Measurements from ENCODE around the gene LRRC45.

Gene LRRC45

GRCh38 chr17:82007495-82008257 is 15.4 kb upstream of the LRRC45 start:
- no peak for DNase-seq
- TF ChIP-seq GATA1 (IDR thresholded peaks at IDR 0.05; ENCODE audit: low read depth, low read length) (no peak), POLR2A (IDR thresholded peaks at IDR 0.05; ENCODE audit: low read length) (no peak)

- DNase-seq = no peak
- TF ChIP-seq POLR2A (IDR thresholded peaks at IDR 0.05; ENCODE audit: low read length) = no peak
- TF ChIP-seq GATA1 (IDR thresholded peaks at IDR 0.05; ENCODE audit: low read depth, low read length) = no peak
Measured at GRCh38 chr17:82008258-82008940, 14.7 kb upstream of the LRRC45 start.

GRCh38 chr17:82008941-82009405 is 14.1 kb upstream of the LRRC45 start:
- TF ChIP-seq POLR2A (IDR thresholded peaks at IDR 0.05; ENCODE audit: low read length) (no peak), GATA1 (IDR thresholded peaks at IDR 0.05; ENCODE audit: low read depth, low read length) (no peak)
- DNase-seq = no peak

DNA sequence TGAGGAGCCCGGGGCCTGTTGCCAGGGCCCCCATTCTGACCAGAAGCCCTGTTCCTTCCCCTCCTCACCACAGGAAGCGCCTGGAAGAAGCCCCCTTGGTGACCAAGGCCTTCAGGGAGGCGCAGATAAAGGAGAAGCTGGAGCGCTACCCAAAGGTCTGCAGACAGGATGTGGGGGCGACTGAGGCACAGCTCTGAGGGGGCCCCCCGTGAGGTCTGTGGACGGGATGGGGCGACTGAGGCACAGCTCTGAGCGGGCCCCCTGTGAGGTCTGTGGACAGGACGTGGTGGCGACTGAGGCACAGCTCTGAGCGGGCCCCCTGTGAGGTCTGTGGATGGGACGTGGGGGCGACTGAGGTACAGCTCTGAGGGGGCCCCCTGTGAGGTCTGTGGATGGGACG is 13.7 kb upstream of the LRRC45 start:
- DNase-seq = no peak
- no peak for TF ChIP-seq GATA1 (IDR thresholded peaks at IDR 0.05; ENCODE audit: low read depth, low read length)
- no peak for TF ChIP-seq POLR2A (IDR thresholded peaks at IDR 0.05; ENCODE audit: low read length)

- no peak for DNase-seq
- TF ChIP-seq POLR2A (IDR thresholded peaks at IDR 0.05; ENCODE audit: low read length) = no peak
Measured at GRCh38 chr17:82010575-82011525, 12.3 kb upstream of the LRRC45 start.

- TF ChIP-seq GATA1 (IDR thresholded peaks at IDR 0.05; ENCODE audit: low read depth, low read length) (no peak), POLR2A (IDR thresholded peaks at IDR 0.05; ENCODE audit: low read length) (no peak)
- DNase-seq = no peak
Measured at GRCh38 chr17:82011617-82012187, 11.4 kb upstream of the LRRC45 start.

GRCh38 chr17:82012261-82012639 is 10.9 kb upstream of the LRRC45 start:
- TF ChIP-seq GATA1 (IDR thresholded peaks at IDR 0.05; ENCODE audit: low read depth, low read length) (no peak), POLR2A (IDR thresholded peaks at IDR 0.05; ENCODE audit: low read length) (no peak)
- no peak for DNase-seq

DNA sequence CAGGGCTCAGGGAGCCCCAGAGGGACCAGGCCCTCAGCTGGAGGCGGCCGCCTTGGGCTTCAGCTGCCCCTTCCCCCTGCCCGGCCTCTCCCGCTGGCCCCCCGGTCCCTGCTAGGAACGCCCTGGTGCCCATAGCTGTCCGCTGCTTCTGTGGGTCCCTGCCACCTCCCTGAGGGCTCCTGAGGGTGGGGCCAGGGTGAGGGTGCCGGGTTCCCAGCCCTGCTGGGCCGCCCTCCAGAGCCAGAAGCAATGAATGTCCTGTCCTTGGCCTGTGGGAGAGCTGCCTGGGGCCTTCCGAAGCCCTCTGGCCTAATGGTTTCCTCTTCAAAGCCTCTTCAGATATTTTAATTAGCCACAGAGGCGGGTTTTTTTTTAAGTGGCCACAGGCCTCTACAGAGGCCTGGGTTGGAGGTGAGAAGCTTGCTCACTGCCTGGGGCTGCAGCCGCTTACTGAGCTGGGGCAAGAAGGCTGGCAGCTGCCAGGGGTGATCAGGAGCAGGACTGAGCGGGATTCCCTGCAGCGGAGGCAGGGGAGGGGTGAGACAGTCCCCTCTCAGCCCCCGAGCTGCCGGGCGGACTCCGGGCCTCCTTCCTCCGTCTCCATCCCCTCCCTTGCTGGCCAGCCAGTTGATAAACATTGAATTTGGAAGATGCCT is 10.3 kb upstream of the LRRC45 start:
- no peak for DNase-seq
- TF ChIP-seq POLR2A (IDR thresholded peaks at IDR 0.05; ENCODE audit: low read length) (no peak), GATA1 (IDR thresholded peaks at IDR 0.05; ENCODE audit: low read depth, low read length) (no peak)

DNA sequence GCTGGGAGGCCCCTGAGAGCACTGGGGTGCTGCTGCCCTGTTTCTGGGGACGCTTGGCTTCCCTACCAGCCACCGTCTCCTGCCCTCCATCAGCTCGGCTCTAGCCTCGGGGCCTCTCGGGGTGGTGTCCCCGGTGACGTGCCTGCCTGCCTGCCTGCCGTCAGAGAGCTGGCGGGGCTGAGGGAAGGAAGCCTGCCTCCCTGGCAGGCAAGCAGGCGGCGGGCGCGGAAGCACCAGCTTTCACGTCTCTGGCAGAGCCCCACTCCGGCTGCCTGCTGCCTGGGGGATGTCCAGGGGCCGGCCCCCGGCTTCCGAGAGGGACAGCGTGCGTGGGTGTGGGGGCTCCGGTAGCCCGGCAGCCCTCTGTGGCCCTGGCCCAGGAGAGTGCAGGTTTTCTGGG is 9.8 kb upstream of the LRRC45 start:
- no peak for TF ChIP-seq GATA1 (IDR thresholded peaks at IDR 0.05; ENCODE audit: low read depth, low read length)
- no peak for TF ChIP-seq POLR2A (IDR thresholded peaks at IDR 0.05; ENCODE audit: low read length)
- no peak for DNase-seq

GRCh38 chr17:82013772-82014321 is 9.3 kb upstream of the LRRC45 start:
- TF ChIP-seq GATA1 (IDR thresholded peaks at IDR 0.05; ENCODE audit: low read depth, low read length) (no peak), POLR2A (IDR thresholded peaks at IDR 0.05; ENCODE audit: low read length) (no peak)
- no peak for DNase-seq

DNA sequence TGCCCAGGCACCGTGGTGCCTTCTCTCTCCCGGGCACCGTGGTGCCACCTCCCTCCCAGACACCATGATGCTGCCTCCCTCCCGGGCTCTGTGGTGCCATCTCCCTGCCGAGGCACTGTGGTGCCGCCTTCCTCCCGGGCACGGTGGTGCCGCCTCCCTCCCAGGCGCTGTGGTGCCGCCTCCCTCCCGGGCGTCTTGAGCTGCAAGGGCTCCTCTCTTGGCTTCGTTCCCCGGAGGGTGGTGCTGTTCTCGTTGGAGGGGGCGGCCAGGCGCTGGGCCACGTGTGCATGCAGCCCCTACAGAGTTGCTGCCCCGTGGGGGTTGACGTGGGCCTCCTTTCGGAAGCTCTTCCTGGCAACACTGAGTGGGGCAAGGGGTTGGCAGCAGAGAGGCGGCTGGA is 8.7 kb upstream of the LRRC45 start:
- no peak for TF ChIP-seq POLR2A (IDR thresholded peaks at IDR 0.05; ENCODE audit: low read length)
- TF ChIP-seq GATA1 (IDR thresholded peaks at IDR 0.05; ENCODE audit: low read depth, low read length) = no peak
- DNase-seq = no peak

DNA sequence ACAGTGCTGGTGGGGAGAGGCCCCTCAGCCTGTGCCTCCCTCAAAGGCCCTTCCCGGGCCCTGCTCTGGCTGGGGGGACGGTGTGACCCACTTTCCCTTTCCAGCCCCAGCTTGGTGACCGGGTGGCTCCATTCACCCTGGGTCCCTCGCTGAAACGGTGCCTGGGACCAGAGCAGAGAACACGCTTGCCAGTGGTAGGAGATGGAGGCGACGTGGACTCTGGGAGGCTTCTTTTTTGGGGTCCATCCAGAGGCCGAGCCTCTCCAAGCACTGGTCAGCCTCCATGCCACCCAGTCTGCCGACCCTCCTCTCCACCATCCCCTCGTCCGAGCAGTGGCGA is 8.2 kb upstream of the LRRC45 start:
- TF ChIP-seq POLR2A (IDR thresholded peaks at IDR 0.05; ENCODE audit: low read length) (no peak), GATA1 (IDR thresholded peaks at IDR 0.05; ENCODE audit: low read depth, low read length) (no peak)
- DNase-seq = no peak
